HCT116 (cell line): Measurements from ENCODE around the gene POLD1. TPM values are rescaled to one million over a fixed set of nuclear protein-coding genes. Genes with fewer than 3 reads are reported as not detected.
"Not testable (repeated sequence)": the region's sequence is repeated elsewhere in the genome, so short reads cannot be mapped to it uniquely, and the experiment has no call there.

Experiments used
- ATAC-seq: fragments of 200-7000 bp; cut with Tn5 transposase; 2 replicates; pipeline ENCODE4 v1.9.1; 2020; ENCODE audit warnings: mild to moderate bottlenecking, moderate library complexity
- BruUV-seq: library from RNA; stranded (reverse); fragments of 400-500 nt; replicated peaks from 2 replicates; lab custom pipeline; 2021; lab: Mats Ljungman, UMichigan
- CTCF ChIA-PET: fragments of 300-600 bp; sonication (Branson Sonifier 250); formaldehyde crosslinking; loops from one replicate; lab custom pipeline; 2021; ENCODE audit warnings: antibody characterized with exemption; lab: Charles Lee
- POLR2A ChIA-PET: fragments of 300-600, 350-600 bp; sonication (Branson Sonifier 250); formaldehyde crosslinking; loops from one replicate; lab custom pipeline; 2021; ENCODE audit warnings: antibody characterized with exemption; lab: Charles Lee
- RAD21 ChIA-PET, 2 experiments: fragments of 300-600 bp; sonication (Branson Sonifier 250); formaldehyde crosslinking; loops; one replicate each; lab custom pipeline; 2023; ENCODE audit warnings: low total read pairs in 2 of 2; ENCODE audit not compliant: uncharacterized antibody in 2 of 2, unreplicated experiment in 2 of 2, low non-redundant PET in 1 of 2; lab: Charles Lee
- DNase-seq: peaks from one replicate; pipeline ENCODE4 v3.0.0-alpha.2; 2010; ENCODE audit warnings: low read depth, low spot score
- H2AFZ ChIP-seq: fragments of 200-600 bp; shearing (Covaris generic), sonication (generic); 2 replicates; pipeline ENCODE4 v1.6.1; 2017; ENCODE audit warnings: low read depth, mixed run types, mixed read lengths, antibody characterized with exemption, low read length; ENCODE audit not compliant: poor library complexity, severe bottlenecking
- H3K27ac ChIP-seq: 2 replicates; pipeline ENCODE4 v1.5.1; 2012; ENCODE audit warnings: low read depth, low read length
- H3K27me3 ChIP-seq: fragments of 200-600 bp; sonication (generic); 2 replicates; pipeline ENCODE4 v1.6.1; 2016; ENCODE audit warnings: mixed run types, low read length, mixed read lengths; ENCODE audit not compliant: insufficient read depth
- H3K36me3 ChIP-seq, 2 experiments: fragments of 200-500 bp in 1 of 2; fragments of 200-600 bp in 1 of 2; sonication (Bioruptor generic) in 1 of 2; sonication (generic) in 1 of 2; 2 replicates each; pipeline versions ENCODE4 v1.5.1 to v1.6.1; 2014 to 2016; ENCODE audit warnings: low read length in 2 of 2, inconsistent platforms in 1 of 2, mixed read lengths in 1 of 2, mixed run types in 1 of 2; ENCODE audit not compliant: insufficient read depth in 2 of 2, control insufficient read depth in 1 of 2
- H3K4me1 ChIP-seq, 2 experiments: fragments of 200-600 bp in 1 of 2; sonication (generic) in 1 of 2; 2 replicates each; pipeline versions ENCODE4 v1.5.1 to v1.6.1; 2012 to 2017; ENCODE audit warnings: low read length in 2 of 2, inconsistent platforms in 1 of 2, mild to moderate bottlenecking in 1 of 2, mixed read lengths in 1 of 2, mixed run types in 1 of 2, moderate library complexity in 1 of 2; ENCODE audit not compliant: insufficient read depth in 2 of 2, control insufficient read depth in 1 of 2
- H3K4me2 ChIP-seq: fragments of 200-600 bp; sonication (generic); 2 replicates; pipeline ENCODE4 v1.6.1; 2017; ENCODE audit warnings: mixed run types, low read length, mixed read lengths
- H3K4me3 ChIP-seq, 2 experiments: fragments of 200-600 bp in 1 of 2; sonication (generic) in 1 of 2; replicated peaks in 1 of 2; 2 replicates each; pipeline ENCODE4 v1.5.1; 2011 to 2016; ENCODE audit warnings: low read length in 2 of 2, control low read depth in 1 of 2, low read depth in 1 of 2, mild to moderate bottlenecking in 1 of 2, mixed read lengths in 1 of 2, mixed run types in 1 of 2
- H3K79me2 ChIP-seq: fragments of 200-600 bp; sonication (generic); 2 replicates; pipeline ENCODE4 v1.6.1; 2017; ENCODE audit warnings: mild to moderate bottlenecking, mixed run types, low read length, moderate library complexity, mixed read lengths; ENCODE audit not compliant: insufficient read depth
- H3K9ac ChIP-seq: fragments of 200-600 bp; sonication (generic); 2 replicates; pipeline ENCODE4 v1.6.1; 2016; ENCODE audit warnings: low read length, mixed read lengths
- H3K9me2 ChIP-seq: fragments of 200-600 bp; sonication (generic), shearing (Covaris generic); 2 replicates; pipeline ENCODE4 v1.6.1; 2017; ENCODE audit warnings: mixed run types, mild to moderate bottlenecking, moderate library complexity; ENCODE audit not compliant: insufficient read depth
- H3K9me3 ChIP-seq, 2 experiments: fragments of 200-500 bp in 1 of 2; fragments of 200-600 bp in 1 of 2; sonication (Bioruptor generic) in 1 of 2; sonication (generic) in 1 of 2; 2 replicates each; pipeline ENCODE4 v1.6.1; 2014 to 2017; ENCODE audit warnings: low read length in 2 of 2, mixed read lengths in 2 of 2, inconsistent platforms in 1 of 2, low read depth in 1 of 2, mild to moderate bottlenecking in 1 of 2, mixed run types in 1 of 2, moderate library complexity in 1 of 2; ENCODE audit not compliant: control insufficient read depth in 1 of 2, insufficient read depth in 1 of 2
- H4K20me1 ChIP-seq: fragments of 200-600 bp; sonication (generic), shearing (Covaris generic); 2 replicates; pipeline ENCODE4 v1.6.1; 2017; ENCODE audit warnings: mixed run types, mild to moderate bottlenecking, moderate library complexity; ENCODE audit not compliant: insufficient read depth
- ATF3 ChIP-seq: IDR thresholded peaks from 2 replicates; pipeline ENCODE4 v1.6.1; 2012
- EZH2phosphoT487 ChIP-seq: fragments of 200-600 bp; IDR thresholded peaks from 2 replicates; pipeline ENCODE4 v1.6.1; 2018; ENCODE audit warnings: antibody characterized with exemption, borderline replicate concordance
- SIN3A ChIP-seq: IDR thresholded peaks from 2 replicates; pipeline ENCODE4 v1.6.1; 2012; ENCODE audit warnings: low read depth
- SP1 ChIP-seq: IDR thresholded peaks from 2 replicates; pipeline ENCODE4 v1.6.1; 2012; ENCODE audit warnings: low read depth
- ZNF274 ChIP-seq: fragments of 200-500 bp; sonication (Bioruptor generic); IDR thresholded peaks from 2 replicates; pipeline ENCODE4 v1.6.1; 2014; ENCODE audit warnings: mild to moderate bottlenecking, low read depth, low read length, inconsistent platforms
- intact Hi-C: fragments of 100-400 bp; cut with micrococcal nuclease; formaldehyde crosslinking; loops from 2 replicates; pipeline ENCODE4 v1.10.0; 2022
- total RNA-seq: library from RNA; stranded (reverse); gene quantifications from one replicate; pipeline ENCODE4 v1.2.1, GENCODE V29; 2021; ENCODE audit not compliant: unreplicated experiment

POLD1 gene
- total RNA-seq, 1 experiment from 2014 or later, result 122 TPM

DNA sequence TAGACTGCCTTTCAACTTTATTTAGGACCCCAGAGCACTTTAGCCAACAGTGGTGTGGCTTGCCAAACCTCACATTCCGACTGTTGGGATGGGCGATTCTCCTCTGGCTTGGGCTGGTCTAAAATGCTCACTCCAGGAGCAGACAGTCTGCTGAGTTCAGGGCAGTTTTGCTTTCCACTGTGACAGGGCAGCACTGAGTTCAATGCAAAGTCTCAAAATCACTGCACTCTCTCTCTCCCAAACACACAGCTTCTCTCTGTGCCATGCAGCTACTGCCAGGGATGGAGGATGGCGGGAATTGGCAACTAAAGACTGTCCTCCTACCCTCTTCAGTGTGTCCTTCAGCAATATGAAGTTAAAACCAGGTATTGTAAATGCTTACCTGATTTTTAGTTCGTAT lies 31.9 kb upstream of the POLD1 start:
- Histone ChIP-seq H3K9me3 (no peaks in the 10 kb centered on the region), H3K9ac (no peak overlapping the region), H3K4me1 (peaks cover 0 to 2% of the 10 kb centered on the region in 2 experiments; a peak in 1 of 4 replicates), H3K9me2 (no peaks in the 10 kb centered on the region), H3K4me2 (no peak overlapping the region), H2AFZ (no peak overlapping the region), H3K79me2 (no peaks in the 10 kb centered on the region), H3K27me3 (no peaks in the 10 kb centered on the region), H3K27ac (no peak overlapping the region), H3K4me3 (no peak overlapping the region), H3K36me3 (no peaks in the 10 kb centered on the region), H4K20me1 (no peaks in the 10 kb centered on the region)
- intact Hi-C loops, result no loop called here
- DNase-seq (no peak), ATAC-seq (no peak)
- ChIA-PET POLR2A (no interaction called here), CTCF (interaction anchor here (1.4 kb wide), 1 partner anchor 27 kb away, joined by 3 read pairs; no protein-coding TSS in a partner anchor), RAD21 (no interaction called here)
- TF ChIP-seq ZNF274, result no peak
- no peak for TF ChIP-seq EZH2phosphoT487
- TF ChIP-seq ATF3, result no peak
- TF ChIP-seq SP1, result no peak
- no peak for TF ChIP-seq SIN3A
- BruUV-seq, result no TSS peak

DNA sequence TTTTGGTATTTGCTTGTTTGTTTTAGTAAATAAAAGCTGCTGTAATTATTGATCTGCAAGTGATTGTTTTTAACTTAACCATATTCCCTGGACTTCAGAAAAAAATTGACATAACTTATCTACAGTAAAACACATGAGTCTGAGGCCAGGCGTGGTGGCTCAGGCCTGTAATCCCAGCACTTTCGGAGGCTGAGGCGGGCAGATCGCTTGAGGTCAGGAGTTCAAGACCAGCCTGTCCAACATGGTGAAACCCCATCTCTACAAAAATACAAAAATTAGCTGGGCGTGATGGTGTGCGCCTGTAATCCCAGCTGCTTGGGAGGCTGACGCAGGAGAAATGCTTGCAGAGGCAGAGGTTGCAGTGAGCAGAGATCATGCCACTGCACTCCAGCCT lies 30.7 kb upstream of the POLD1 start:
- POLR2A ChIA-PET, RAD21 ChIA-PET, H3K4me2 ChIP-seq, H3K36me3 ChIP-seq, H3K4me1 ChIP-seq, ATAC-seq, H2AFZ ChIP-seq, intact Hi-C loops, H4K20me1 ChIP-seq, H3K9me2 ChIP-seq, BruUV-seq, H3K4me3 ChIP-seq, CTCF ChIA-PET, H3K27ac ChIP-seq, H3K9me3 ChIP-seq, H3K27me3 ChIP-seq, DNase-seq, H3K79me2 ChIP-seq, H3K9ac ChIP-seq: not testable (repeated sequence)
